ENCODE measurements around the gene FAM83E. TPM values are rescaled to one million over a fixed set of nuclear protein-coding genes. Genes with fewer than 3 reads are reported as not detected.

The FAM83E gene
- total and polyA plus RNA-seq, 2 donors (not counting 1 experiment from before 2014, with no cell fraction given), result 0.15 to 4.1 TPM

GRCh38 chr19:48607359-48607755 lies 7.5 kb downstream of the FAM83E start:
- intact Hi-C loops (cut with micrococcal nuclease), result no loop called here
- no peaks in the 10 kb centered on the region for H3K36me3 ChIP-seq (replicated peaks in 1 of 2; ENCODE audit: control extremely low read depth in 1 of 2, control insufficient read depth in 1 of 2, extremely low read depth in 1 of 2, insufficient read depth in 2 of 2, low read length in 1 of 2)
- no peak overlapping the region for H3K27ac Mint-ChIP-seq
- ATAC-seq (ENCODE audit: low read depth) (no peak), DNase-seq (no peak)
- TF ChIP-seq CTCF (IDR thresholded peaks at IDR 0.05) (no peak), EZH2 (IDR thresholded peaks at IDR 0.05; ENCODE audit: borderline replicate concordance, insufficient read depth, low read depth, low read length, poor library complexity, severe bottlenecking) (no peak)
- H3K4me3 Mint-ChIP-seq, result no peak overlapping the region
- no peak overlapping the region for H3K9ac ChIP-seq (ENCODE audit: low read length)
- CTCF ChIA-PET, result interaction anchor here (0.6 to 4.8 kb wide), 12 partner anchors 10 to 341 kb away, joined by 3 to 51 read pairs (median 11); partner anchors contain the start of genes CA11, GRWD1, RPL18 and SPHK2
- no peaks in the 10 kb centered on the region for H3K9me3 ChIP-seq (ENCODE audit: control extremely low read depth in 1 of 3, control insufficient read depth in 2 of 3, insufficient read depth in 1 of 3, low read length in 2 of 3)
- H3K4me1 ChIP-seq (ENCODE audit: control insufficient read depth in 2 of 2, insufficient read depth in 2 of 2, low read length in 2 of 2), result peaks cover 0 to 8% of the 10 kb centered on the region in 2 donors
- H3K27me3 Mint-ChIP-seq, result no peaks in the 10 kb centered on the region
- H4K20me1 ChIP-seq (ENCODE audit: control insufficient read depth, insufficient read depth, low read length, poor library complexity, severe bottlenecking), result no peaks in the 10 kb centered on the region
- H3K4me1 Mint-ChIP-seq, result peaks cover 5% of the 10 kb centered on the region
- H2AFZ ChIP-seq (ENCODE audit: insufficient read depth, low read depth, low read length, poor library complexity, severe bottlenecking), result no peak overlapping the region
- no peaks in the 10 kb centered on the region for H3K9me3 Mint-ChIP-seq (ENCODE audit: insufficient read depth)
- 97% methylated on average over 4 of the region's 7 CpGs for WGBS (ENCODE audit: insufficient coverage)
- POLR2A ChIA-PET, result no interaction called here
- H3K27me3 ChIP-seq (replicated peaks in 1 of 4; ENCODE audit: control extremely low read depth in 1 of 4, control insufficient read depth in 3 of 4, insufficient read depth in 4 of 4, low read length in 3 of 4), result no peaks in the 10 kb centered on the region
- no peak overlapping the region for H3K27ac ChIP-seq (ENCODE audit: low read length in 2 of 2)
- no peak overlapping the region for H3K4me2 ChIP-seq (replicated peaks; ENCODE audit: low read depth, low read length, poor library complexity, severe bottlenecking)
- H3K4me3 ChIP-seq (ENCODE audit: control extremely low read depth in 1 of 5, extremely low read depth in 1 of 5, insufficient read depth in 1 of 5, low read depth in 2 of 5, low read length in 4 of 5), result no peak overlapping the region
- H3K79me2 ChIP-seq (ENCODE audit: control insufficient read depth, insufficient read depth, low read length), result no peaks in the 10 kb centered on the region

GRCh38 chr19:48606463-48607358 lies 8.2 kb downstream of the FAM83E start, which contains the start of gene SPACA4:
TSS of gene SPACA4 (plus strand) at chr19:48606742. CDS start at chr19:48606979, 237 bp downstream.
- POLR2A ChIA-PET, result no interaction called here
- Histone ChIP-seq H3K36me3 (replicated peaks in 1 of 2; ENCODE audit: control extremely low read depth in 1 of 2, control insufficient read depth in 1 of 2, extremely low read depth in 1 of 2, insufficient read depth in 2 of 2, low read length in 1 of 2) (no peaks in the 10 kb centered on the region), H3K9ac (ENCODE audit: low read length) (no peak within 1 kb of the TSS), H3K27ac (ENCODE audit: low read length in 2 of 2) (no peak within 1 kb of the TSS), H4K20me1 (ENCODE audit: control insufficient read depth, insufficient read depth, low read length, poor library complexity, severe bottlenecking) (no peaks in the 10 kb centered on the region), H3K4me1 (ENCODE audit: control insufficient read depth in 2 of 2, insufficient read depth in 2 of 2, low read length in 2 of 2) (peaks cover 0 to 8% of the 10 kb centered on the region in 2 donors), H3K4me2 (replicated peaks; ENCODE audit: low read depth, low read length, poor library complexity, severe bottlenecking) (no peak within 1 kb of the TSS), H3K27me3 (replicated peaks in 1 of 4; ENCODE audit: control extremely low read depth in 1 of 4, control insufficient read depth in 3 of 4, insufficient read depth in 4 of 4, low read length in 3 of 4) (no peaks in the 10 kb centered on the region), H3K79me2 (ENCODE audit: control insufficient read depth, insufficient read depth, low read length) (no peaks in the 10 kb centered on the region), H2AFZ (ENCODE audit: insufficient read depth, low read depth, low read length, poor library complexity, severe bottlenecking) (no peak within 1 kb of the TSS), H3K9me3 (ENCODE audit: control extremely low read depth in 1 of 3, control insufficient read depth in 2 of 3, insufficient read depth in 1 of 3, low read length in 2 of 3) (no peaks in the 10 kb centered on the region), H3K4me3 (ENCODE audit: control extremely low read depth in 1 of 5, extremely low read depth in 1 of 5, insufficient read depth in 1 of 5, low read depth in 2 of 5, low read length in 4 of 5) (no peak within 1 kb of the TSS)
- ATAC-seq (ENCODE audit: low read depth) (no peak), DNase-seq (no peak)
- no peak for TF ChIP-seq EZH2 (IDR thresholded peaks at IDR 0.05; ENCODE audit: borderline replicate concordance, insufficient read depth, low read depth, low read length, poor library complexity, severe bottlenecking)
- TF ChIP-seq CTCF (IDR thresholded peaks at IDR 0.05), result no peak
- no peaks in the 10 kb centered on the region for H3K9me3 Mint-ChIP-seq (ENCODE audit: insufficient read depth)
- no peaks in the 10 kb centered on the region for H3K27me3 Mint-ChIP-seq
- H3K4me1 Mint-ChIP-seq, result peaks cover 5% of the 10 kb centered on the region
- CTCF ChIA-PET, result interaction anchor here (0.7 to 4.8 kb wide), 10 partner anchors 11 to 273 kb away, joined by 3 to 51 read pairs (median 13); partner anchors contain the start of genes CA11, GRWD1, RPL18 and SPHK2
- H3K27ac Mint-ChIP-seq, result no peak within 1 kb of the TSS
- H3K4me3 Mint-ChIP-seq, result no peak within 1 kb of the TSS
- intact Hi-C loops (cut with micrococcal nuclease), result no loop called here
- WGBS (ENCODE audit: insufficient coverage), result 95% methylated on average over 38 of the region's 39 CpGs

Measured in B cell (primary cell).